ENCODE measurements around the gene PGLYRP4.

The PGLYRP4 gene

GRCh38 chr1:153333902-153334301 lies 14.7 kb downstream of the PGLYRP4 start:
- Histone ChIP-seq H3K36me3 (ENCODE audit: control insufficient read depth in 2 of 2, insufficient read depth in 1 of 2, low read length in 2 of 2) (no peaks in the 10 kb centered on the region), H3K27ac (ENCODE audit: extremely low read depth, low read depth, low read length) (no peak overlapping the region), H3K4me1 (ENCODE audit: control insufficient read depth, insufficient read depth, low read length) (no peaks in the 10 kb centered on the region), H3K4me3 (ENCODE audit: low read depth, low read length) (no peak overlapping the region), H3K9me3 (ENCODE audit: control insufficient read depth, insufficient read depth, low read depth, low read length) (no peaks in the 10 kb centered on the region)
- CTCF ChIA-PET: interaction anchor here (2.1 kb wide), 1 partner anchor 18 kb away, joined by 11 read pairs; no protein-coding TSS in a partner anchor
- no peak for TF ChIP-seq ZSCAN5A (tag by site-specific recombination; IDR thresholded peaks at IDR 0.05)
- no peak for TF ChIP-seq ZNF530 (tag by site-specific recombination; IDR thresholded peaks at IDR 0.05; ENCODE audit: low read depth)
- TF ChIP-seq ZNF18 (tag by site-specific recombination; IDR thresholded peaks at IDR 0.05): no peak
- TF ChIP-seq ZNF830 (tag by site-specific recombination; IDR thresholded peaks at IDR 0.05; ENCODE audit: low read depth): no peak
- POLR2A ChIA-PET: no interaction called here

GRCh38 chr1:153324912-153325311 lies 23.7 kb downstream of the PGLYRP4 start:
- H3K4me1 ChIP-seq (ENCODE audit: control insufficient read depth, insufficient read depth, low read length): no peaks in the 10 kb centered on the region
- ChIA-PET POLR2A (no interaction called here), CTCF (interaction anchor here (0.7 to 1.1 kb wide), 2 partner anchors 28 to 785 kb away, joined by 3 to 7 read pairs; no protein-coding TSS in a partner anchor)
- TF ChIP-seq ZNF2 (tag by site-specific recombination; IDR thresholded peaks at IDR 0.05) (no peak), INSM2 (tag by site-specific recombination; IDR thresholded peaks at IDR 0.05) (no peak), ZNF704 (tag by site-specific recombination; IDR thresholded peaks at IDR 0.05) (no peak), ZNF148 (tag by site-specific recombination; IDR thresholded peaks at IDR 0.05; ENCODE audit: borderline replicate concordance) (no peak), ZNF223 (tag by site-specific recombination; IDR thresholded peaks at IDR 0.05) (no peak), ZNF513 (tag by site-specific recombination; IDR thresholded peaks at IDR 0.05) (no peak), MEIS1 (CRISPR knock-in tag; IDR thresholded peaks at IDR 0.05; ENCODE audit: borderline replicate concordance) (no peak), ZNF571 (tag by site-specific recombination; IDR thresholded peaks at IDR 0.05) (no peak), ZNF639 (tag by site-specific recombination; IDR thresholded peaks at IDR 0.05) (no peak), HOXA7 (CRISPR knock-in tag; IDR thresholded peaks at IDR 0.05; ENCODE audit: borderline replicate concordance) (no peak), ZNF585B (tag by site-specific recombination; IDR thresholded peaks at IDR 0.05) (no peak), ZNF184 (tag by site-specific recombination; IDR thresholded peaks at IDR 0.05) (no peak), SCRT2 (tag by site-specific recombination; IDR thresholded peaks at IDR 0.05) (no peak), IKZF3 (tag by site-specific recombination; IDR thresholded peaks at IDR 0.05) (no peak), ZNF221 (tag by site-specific recombination; IDR thresholded peaks at IDR 0.05; ENCODE audit: borderline replicate concordance) (no peak), ZNF112 (tag by site-specific recombination; IDR thresholded peaks at IDR 0.05) (no peak), BCL6B (tag by site-specific recombination; IDR thresholded peaks at IDR 0.05) (no peak)
- H3K9me3 ChIP-seq (ENCODE audit: control insufficient read depth, insufficient read depth, low read depth, low read length): no peaks in the 10 kb centered on the region
- no peaks in the 10 kb centered on the region for H3K36me3 ChIP-seq (ENCODE audit: control insufficient read depth in 2 of 2, insufficient read depth in 1 of 2, low read length in 2 of 2)
- no peak overlapping the region for H3K4me3 ChIP-seq (ENCODE audit: low read depth, low read length)
- H3K27ac ChIP-seq (ENCODE audit: extremely low read depth, low read depth, low read length): no peak overlapping the region

Measured in HEK293 (cell line).